ENCODE measurements around the gene CAMKK2. TPM values are rescaled to one million over a fixed set of nuclear protein-coding genes. Genes with fewer than 3 reads are reported as not detected.

Gene CAMKK2
- total RNA-seq, 4 donors from 2014 or later, result 17.5 to 155 (median 47.7) TPM

DNA sequence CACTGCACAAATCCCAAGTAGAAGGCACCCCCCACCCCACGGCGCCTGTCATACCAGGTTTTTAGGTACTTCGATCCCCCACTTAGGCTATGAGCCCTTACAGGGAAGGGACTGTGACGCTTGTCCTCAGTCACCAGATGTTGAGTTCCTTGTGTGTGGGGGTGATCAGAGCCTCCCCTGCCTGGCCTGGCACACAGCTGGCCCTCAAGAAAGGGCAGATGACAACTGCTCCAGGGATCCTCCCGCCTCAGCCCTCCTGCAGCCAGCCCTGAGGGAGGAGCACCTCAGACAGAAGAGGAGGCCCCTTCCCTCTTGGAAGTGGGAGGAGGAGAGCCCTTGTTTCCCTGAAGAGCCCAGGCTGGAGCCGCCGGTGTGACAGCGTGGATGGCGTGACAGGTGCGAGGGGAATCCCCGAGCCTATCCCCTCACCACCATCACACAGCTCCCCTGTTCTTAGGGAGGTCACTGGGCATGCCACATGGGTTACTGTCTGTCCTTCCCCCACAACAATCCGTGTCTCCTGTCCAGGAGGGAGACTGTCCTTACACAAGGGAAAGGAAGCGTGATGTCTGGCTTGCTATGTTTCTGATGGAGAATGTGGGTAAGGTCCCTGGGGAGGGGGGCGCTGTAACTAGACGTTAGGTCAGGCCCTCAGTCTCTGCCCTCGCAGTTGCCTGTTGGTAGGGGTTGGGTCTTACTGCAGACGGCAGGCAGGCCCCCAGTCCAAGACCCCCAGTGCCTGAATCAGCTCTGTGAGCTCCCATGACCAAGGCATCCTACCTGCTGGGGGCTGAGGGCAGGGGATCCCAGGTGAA lies 55.1 kb downstream of the CAMKK2 start:
- 77% methylated on average over 13 of the region's 17 CpGs; no CpG with 5 or more reads in 1 of the 2 donors for WGBS, 2 donors (ENCODE audit: low coverage in 1 of 2)
- Histone ChIP-seq H3K4me1 (peaks cover 0 to 38% (median 23%) of the 10 kb centered on the region in 4 donors), H3K27ac (peak overlapping the region; percentile 58 to 79 (median 74)), H3K36me3 (peaks cover 0 to 6% (median 2%) of the 10 kb centered on the region in 4 donors), H3K27me3 (no peaks in the 10 kb centered on the region), H3K4me3 (peak overlapping the region in 1 of 4 donors; percentile 27), H3K9me3 (no peaks in the 10 kb centered on the region)
- in situ Hi-C loops (cut with MboI; ENCODE audit: low pct_ligation_motif_present in 1 of 4, low pct_unique_long_range_greater_than_20kb in 1 of 4, low sequenced_read_pairs in 3 of 4) (no loop called here), intact Hi-C loops (cut with DNase I; ENCODE audit: low total_unique reads) (no loop called here)
- DNase-seq, result no peak
- TF ChIP-seq, protein P1, sequence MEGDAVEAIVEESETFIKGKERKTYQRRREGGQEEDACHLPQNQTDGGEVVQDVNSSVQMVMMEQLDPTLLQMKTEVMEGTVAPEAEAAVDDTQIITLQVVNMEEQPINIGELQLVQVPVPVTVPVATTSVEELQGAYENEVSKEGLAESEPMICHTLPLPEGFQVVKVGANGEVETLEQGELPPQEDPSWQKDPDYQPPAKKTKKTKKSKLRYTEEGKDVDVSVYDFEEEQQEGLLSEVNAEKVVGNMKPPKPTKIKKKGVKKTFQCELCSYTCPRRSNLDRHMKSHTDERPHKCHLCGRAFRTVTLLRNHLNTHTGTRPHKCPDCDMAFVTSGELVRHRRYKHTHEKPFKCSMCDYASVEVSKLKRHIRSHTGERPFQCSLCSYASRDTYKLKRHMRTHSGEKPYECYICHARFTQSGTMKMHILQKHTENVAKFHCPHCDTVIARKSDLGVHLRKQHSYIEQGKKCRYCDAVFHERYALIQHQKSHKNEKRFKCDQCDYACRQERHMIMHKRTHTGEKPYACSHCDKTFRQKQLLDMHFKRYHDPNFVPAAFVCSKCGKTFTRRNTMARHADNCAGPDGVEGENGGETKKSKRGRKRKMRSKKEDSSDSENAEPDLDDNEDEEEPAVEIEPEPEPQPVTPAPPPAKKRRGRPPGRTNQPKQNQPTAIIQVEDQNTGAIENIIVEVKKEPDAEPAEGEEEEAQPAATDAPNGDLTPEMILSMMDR (IDR thresholded peaks at IDR 0.05), result no peak
- TF ChIP-seq POLR2A (IDR thresholded peaks at IDR 0.05) (no peak), EP300 (IDR thresholded peaks at IDR 0.05; ENCODE audit: low read depth) (no peak), POLR2AphosphoS5 (IDR thresholded peaks at IDR 0.05) (no peak)

DNA sequence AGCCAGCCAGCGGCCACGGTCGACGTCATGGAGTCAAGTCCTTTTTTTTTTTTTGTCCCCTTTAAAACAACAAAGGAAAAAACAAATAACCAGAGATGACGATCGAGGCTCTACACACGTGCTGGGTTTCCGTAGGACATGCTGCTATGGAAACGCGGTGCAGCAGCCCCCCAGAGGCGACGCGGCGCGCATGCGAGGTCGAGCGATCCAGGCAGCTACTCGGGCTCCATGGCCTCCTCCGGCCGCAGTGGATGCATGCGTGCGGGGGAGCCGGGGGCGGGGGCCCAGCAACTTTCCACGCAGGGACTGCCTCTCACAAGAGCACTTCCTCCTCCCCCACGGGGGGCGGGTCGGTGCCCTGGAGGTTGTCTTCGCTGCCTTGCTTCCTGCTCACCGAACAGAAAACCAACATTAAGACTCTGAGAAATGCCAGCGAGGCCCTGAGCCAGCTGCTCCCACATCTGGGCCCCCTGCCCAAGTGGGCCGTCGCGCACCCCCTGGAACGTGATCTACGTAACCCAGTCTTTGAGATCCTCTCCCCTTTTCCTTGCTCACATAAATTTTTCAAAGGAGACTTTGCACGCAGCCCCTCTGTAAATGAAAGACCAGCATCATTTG lies 55.9 kb downstream of the CAMKK2 start:
- Histone ChIP-seq H3K27ac (peak overlapping the region; percentile 58 to 79 (median 74)), H3K4me3 (peak overlapping the region in 2 of 4 donors; percentile 11 to 27), H3K27me3 (no peaks in the 10 kb centered on the region), H3K9me3 (no peaks in the 10 kb centered on the region), H3K4me1 (peaks cover 0 to 38% (median 23%) of the 10 kb centered on the region in 4 donors), H3K36me3 (peaks cover 0 to 6% (median 2%) of the 10 kb centered on the region in 4 donors)
- 54 to 63% methylated on average over 13 to 25 of the region's 38 CpGs for WGBS, 2 donors (ENCODE audit: low coverage in 1 of 2)
- peak; percentile 75 for DNase-seq
- in situ Hi-C loops (cut with MboI; ENCODE audit: low pct_ligation_motif_present in 1 of 4, low pct_unique_long_range_greater_than_20kb in 1 of 4, low sequenced_read_pairs in 3 of 4) (no loop called here), intact Hi-C loops (cut with DNase I; ENCODE audit: low total_unique reads) (no loop called here)
- TF ChIP-seq EP300 (IDR thresholded peaks at IDR 0.05; ENCODE audit: low read depth), result no peak
- peak; percentile 37 for TF ChIP-seq POLR2A (IDR thresholded peaks at IDR 0.05)
- TF ChIP-seq POLR2AphosphoS5 (IDR thresholded peaks at IDR 0.05), result peak in 1 of 3 donors; percentile 13
- TF ChIP-seq, protein P1 (IDR thresholded peaks at IDR 0.05), result no peak

DNA sequence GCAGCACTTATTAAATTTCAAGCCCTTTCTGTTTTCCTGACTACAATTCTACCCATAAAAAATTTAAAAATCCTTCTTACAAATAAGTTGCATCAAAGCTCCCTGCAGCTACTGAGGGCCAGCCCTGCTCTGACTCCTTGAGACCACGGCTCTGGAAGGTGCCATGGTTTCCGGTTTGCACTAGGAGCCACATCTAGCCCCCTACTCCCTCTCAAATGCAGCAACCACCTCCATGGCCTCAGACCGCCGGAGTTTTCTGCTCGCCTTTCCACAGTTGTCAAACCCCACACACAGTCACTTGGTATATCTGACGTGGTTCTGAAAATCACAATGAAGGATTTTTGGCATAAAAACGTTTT lies 56.5 kb downstream of the CAMKK2 start:
- Histone ChIP-seq H3K36me3 (peaks cover 0 to 6% (median 1%) of the 10 kb centered on the region in 4 donors), H3K4me3 (no peak overlapping the region), H3K27ac (peak overlapping the region; percentile 58 to 79 (median 74)), H3K9me3 (no peaks in the 10 kb centered on the region), H3K4me1 (peaks cover 0 to 38% (median 23%) of the 10 kb centered on the region in 4 donors), H3K27me3 (no peaks in the 10 kb centered on the region)
- intact Hi-C loops (cut with DNase I; ENCODE audit: low total_unique reads), result no loop called here
- DNase-seq, result no peak
- in situ Hi-C loops (cut with MboI; ENCODE audit: low pct_ligation_motif_present in 1 of 4, low pct_unique_long_range_greater_than_20kb in 1 of 4, low sequenced_read_pairs in 3 of 4), result no loop called here
- WGBS, 2 donors (ENCODE audit: low coverage in 1 of 2), result 70 to 83% methylated on average over 6 to 7 of the region's 7 CpGs
- no peak for TF ChIP-seq POLR2A (IDR thresholded peaks at IDR 0.05)
- no peak for TF ChIP-seq EP300 (IDR thresholded peaks at IDR 0.05; ENCODE audit: low read depth)
- TF ChIP-seq POLR2AphosphoS5 (IDR thresholded peaks at IDR 0.05), result no peak
- TF ChIP-seq, protein P1 (IDR thresholded peaks at IDR 0.05), result no peak

DNA sequence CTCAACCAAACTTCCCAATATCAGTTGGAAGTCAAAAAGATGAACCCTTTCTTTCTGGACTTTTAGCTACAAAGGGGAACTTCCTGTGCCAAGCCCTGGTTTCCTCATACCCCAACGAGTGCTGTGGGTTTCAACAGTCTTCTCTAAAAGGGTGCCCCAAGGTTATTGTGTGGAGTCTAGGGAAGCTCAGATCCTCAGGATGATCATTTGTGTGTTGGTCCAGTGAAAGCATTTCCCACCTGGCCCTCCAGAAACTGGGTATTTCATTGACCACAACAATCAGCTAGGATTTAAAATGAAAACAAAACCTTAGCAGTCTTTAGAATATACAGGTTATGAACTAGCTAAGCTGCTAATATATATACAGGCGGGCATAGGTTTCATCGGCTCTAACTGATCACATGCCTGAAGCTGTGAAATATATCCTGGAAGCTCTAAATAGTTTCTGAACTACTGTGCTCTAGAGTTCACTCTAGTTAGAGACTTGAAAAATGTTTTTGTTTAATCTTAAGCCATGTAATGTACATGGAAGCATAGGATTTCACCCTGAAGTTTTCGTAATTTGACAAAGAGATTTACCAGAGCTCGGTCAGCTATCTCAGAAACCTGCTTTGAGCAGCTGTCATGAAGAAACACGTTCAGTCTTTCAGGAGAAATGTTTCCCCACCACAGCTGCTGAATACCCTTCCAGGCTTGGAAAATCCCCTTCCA lies 57.0 kb downstream of the CAMKK2 start:
- H3K27me3 ChIP-seq, result no peaks in the 10 kb centered on the region
- in situ Hi-C loops (cut with MboI; ENCODE audit: low pct_ligation_motif_present in 1 of 4, low pct_unique_long_range_greater_than_20kb in 1 of 4, low sequenced_read_pairs in 3 of 4) (no loop called here), intact Hi-C loops (cut with DNase I; ENCODE audit: low total_unique reads) (no loop called here)
- H3K4me3 ChIP-seq, result no peak overlapping the region
- no peak for DNase-seq
- peaks cover 0 to 38% (median 23%) of the 10 kb centered on the region in 4 donors for H3K4me1 ChIP-seq
- TF ChIP-seq, protein P1 (IDR thresholded peaks at IDR 0.05), result no peak
- TF ChIP-seq POLR2A (IDR thresholded peaks at IDR 0.05) (no peak), POLR2AphosphoS5 (IDR thresholded peaks at IDR 0.05) (no peak), EP300 (IDR thresholded peaks at IDR 0.05; ENCODE audit: low read depth) (no peak)
- H3K27ac ChIP-seq, result peak overlapping the region; percentile 58 to 79 (median 74)
- 62 to 100% methylated on average over 4 to 6 of the region's 6 CpGs for WGBS, 2 donors (ENCODE audit: low coverage in 1 of 2)
- no peaks in the 10 kb centered on the region for H3K9me3 ChIP-seq
- peaks cover 0 to 6% (median 0%) of the 10 kb centered on the region in 4 donors for H3K36me3 ChIP-seq

Data from transverse colon (tissue), 4 donors.